BLaER1 treated with 17β-estradiol and CSF1 and Interleukin-3, amounts not matched to agents 10 nM and 100 nM (cell line): ENCODE results near the gene NEURL1.

ENCODE experiments used
- H3K27ac ChIP-seq, 11 experiments: shearing (Covaris generic); formaldehyde crosslinking; 2 replicates each; pipeline ENCODE4 v1.8.1; 2022
- H3K27me3 ChIP-seq, 11 experiments: shearing (Covaris generic); formaldehyde crosslinking; 2 replicates each; pipeline ENCODE4 v1.8.1; 2022
- H3K36me3 ChIP-seq, 11 experiments: shearing (Covaris generic); formaldehyde crosslinking; 2 replicates each; pipeline ENCODE4 v1.8.1; 2022
- H3K4me1 ChIP-seq, 10 experiments: shearing (Covaris generic); formaldehyde crosslinking; 2 replicates each; pipeline ENCODE4 v1.8.1; 2022
- H3K4me2 ChIP-seq, 11 experiments: shearing (Covaris generic); formaldehyde crosslinking; 2 replicates each; pipeline ENCODE4 v1.8.1; 2022
- H3K4me3 ChIP-seq, 10 experiments: shearing (Covaris generic); formaldehyde crosslinking; 2 replicates each; pipeline ENCODE4 v1.8.1; 2022
- H3K9ac ChIP-seq, 11 experiments: shearing (Covaris generic); formaldehyde crosslinking; 2 replicates each; pipeline ENCODE4 v1.8.1; 2022
- H3K9me3 ChIP-seq, 11 experiments: shearing (Covaris generic); formaldehyde crosslinking; replicated peaks in 1 of 11; 2 replicates each; pipeline ENCODE4 v1.8.1; 2022
- H4K20me1 ChIP-seq, 11 experiments: shearing (Covaris generic); formaldehyde crosslinking; 2 replicates each; pipeline ENCODE4 v1.8.1; 2022
- Cebpa-rat ChIP-seq, 11 experiments: shearing (Covaris generic); IDR thresholded peaks; 2 replicates each; pipeline ENCODE4 v1.8.1; 2022

NEURL1 gene

DNA sequence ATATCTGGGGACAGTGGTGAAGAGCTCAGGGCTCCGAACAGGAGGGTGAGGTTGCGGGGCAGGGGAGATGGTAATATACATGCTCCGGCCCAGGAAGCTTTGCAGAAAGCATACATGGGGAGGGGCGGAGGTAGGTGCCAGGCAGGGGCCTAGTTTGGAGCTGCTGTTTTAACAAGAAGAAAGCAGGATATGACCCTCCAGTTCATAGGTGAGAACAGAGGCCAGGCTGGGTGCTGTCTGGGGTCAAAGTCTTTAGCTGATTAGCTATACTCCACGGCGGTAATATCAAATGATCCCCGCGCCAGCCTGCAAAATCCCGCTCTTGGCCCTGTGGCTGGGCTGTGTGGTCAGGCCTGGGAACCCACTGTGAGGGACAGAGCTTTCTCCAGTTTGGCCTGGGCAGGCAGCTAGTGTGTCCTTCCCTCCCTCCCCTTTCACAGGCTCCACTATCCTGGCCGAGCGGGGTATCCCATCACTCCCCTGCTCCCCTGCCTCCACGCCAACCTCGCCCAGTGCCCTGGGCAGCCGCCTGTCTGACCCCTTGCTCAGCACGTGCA, 95.6 kb downstream of the NEURL1 start:
- TF ChIP-seq Cebpa-rat (IDR thresholded peaks at IDR 0.05) = no peak
- H3K4me1 ChIP-seq = peaks cover 14 to 32% (median 20%) of the 10 kb centered on the region in 10 experiments
- H3K4me2 ChIP-seq = peak overlapping the region; percentile 11 to 49 (median 24); a peak in 5 of 22 replicates
- peaks cover 0 to 7% (median 0%) of the 10 kb centered on the region in 11 experiments; a peak in 5 of 22 replicates for H3K36me3 ChIP-seq
- H3K27me3 ChIP-seq = no peaks in the 10 kb centered on the region
- H4K20me1 ChIP-seq = peaks cover under 1 to 21% (median 11%) of the 10 kb centered on the region in 11 experiments; a peak in 11 of 22 replicates
- H3K4me3 ChIP-seq = no peak overlapping the region
- no peak overlapping the region for H3K27ac ChIP-seq
- H3K9ac ChIP-seq = no peak overlapping the region
- H3K9me3 ChIP-seq = peaks cover 0 to 33% (median 16%) of the 10 kb centered on the region in 11 experiments; a peak in 16 of 22 replicates

DNA sequence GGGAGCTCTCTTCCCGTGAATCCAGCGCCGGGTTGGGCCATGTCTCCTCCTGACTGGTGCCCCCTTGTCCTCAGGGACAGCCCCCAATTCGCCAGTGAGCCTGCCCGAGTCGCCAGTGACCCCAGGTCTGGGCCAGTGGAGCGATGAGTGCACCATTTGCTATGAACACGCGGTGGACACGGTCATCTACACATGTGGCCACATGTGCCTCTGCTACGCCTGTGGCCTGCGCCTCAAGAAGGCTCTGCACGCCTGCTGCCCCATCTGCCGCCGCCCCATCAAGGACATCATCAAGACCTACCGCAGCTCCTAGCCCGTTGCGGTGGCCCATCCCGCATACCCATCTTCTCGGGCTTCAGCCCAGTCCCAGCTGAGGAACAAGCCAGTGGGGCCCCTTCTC, 96.6 kb downstream of the NEURL1 start:
- H3K27ac ChIP-seq = no peak overlapping the region
- H4K20me1 ChIP-seq = peaks cover 6 to 28% (median 15%) of the 10 kb centered on the region in 11 experiments; a peak in 13 of 22 replicates
- no peak overlapping the region for H3K4me3 ChIP-seq
- H3K27me3 ChIP-seq = no peaks in the 10 kb centered on the region
- peaks cover 0 to 25% (median 8%) of the 10 kb centered on the region in 11 experiments; a peak in 16 of 22 replicates for H3K9me3 ChIP-seq
- TF ChIP-seq Cebpa-rat (IDR thresholded peaks at IDR 0.05) = no peak
- H3K4me2 ChIP-seq = no peak overlapping the region
- H3K4me1 ChIP-seq = peaks cover 7 to 23% (median 11%) of the 10 kb centered on the region in 10 experiments; a peak in 17 of 20 replicates
- no peak overlapping the region for H3K9ac ChIP-seq
- peaks cover 0 to 2% (median 0%) of the 10 kb centered on the region in 11 experiments; a peak in 5 of 22 replicates for H3K36me3 ChIP-seq

DNA sequence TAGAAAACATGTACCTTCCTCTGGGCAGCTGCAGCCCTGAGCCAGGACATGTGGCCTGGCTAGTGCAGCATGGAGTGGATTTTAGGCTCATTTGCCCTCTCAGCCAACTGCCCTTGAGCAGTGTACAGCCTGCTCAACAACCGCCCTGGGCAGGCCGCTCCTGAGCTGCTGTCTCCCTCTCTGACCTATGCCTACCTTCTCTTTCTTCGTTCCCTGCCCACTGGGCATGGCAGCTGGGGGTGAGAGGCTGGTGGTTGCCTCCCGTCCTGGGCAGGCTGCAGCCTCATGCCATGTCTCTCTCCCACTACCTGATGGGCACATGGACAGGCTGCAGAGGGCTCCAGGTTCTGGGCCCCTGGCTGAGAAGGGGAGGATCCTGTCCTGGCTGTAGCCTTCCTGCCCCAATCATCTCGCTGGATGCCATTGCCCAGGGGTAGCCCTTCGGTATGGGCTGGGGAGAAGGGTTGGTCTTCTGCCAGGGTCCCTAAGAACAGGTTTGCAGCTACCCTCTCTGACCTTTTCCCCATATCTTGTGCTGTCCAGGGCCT, 97.3 kb downstream of the NEURL1 start:
- Histone ChIP-seq H3K9ac (no peak overlapping the region), H3K27me3 (no peaks in the 10 kb centered on the region), H4K20me1 (peaks cover 9 to 35% (median 21%) of the 10 kb centered on the region in 11 experiments; a peak in 15 of 22 replicates), H3K36me3 (no peaks in the 10 kb centered on the region; a peak in 1 of 22 replicates), H3K4me3 (no peak overlapping the region), H3K9me3 (peaks cover 0 to 17% (median 7%) of the 10 kb centered on the region in 11 experiments; a peak in 14 of 22 replicates), H3K27ac (no peak overlapping the region), H3K4me2 (no peak overlapping the region), H3K4me1 (peaks cover 7 to 21% (median 11%) of the 10 kb centered on the region in 10 experiments; a peak in 15 of 20 replicates)
- TF ChIP-seq Cebpa-rat (IDR thresholded peaks at IDR 0.05) = no peak

DNA sequence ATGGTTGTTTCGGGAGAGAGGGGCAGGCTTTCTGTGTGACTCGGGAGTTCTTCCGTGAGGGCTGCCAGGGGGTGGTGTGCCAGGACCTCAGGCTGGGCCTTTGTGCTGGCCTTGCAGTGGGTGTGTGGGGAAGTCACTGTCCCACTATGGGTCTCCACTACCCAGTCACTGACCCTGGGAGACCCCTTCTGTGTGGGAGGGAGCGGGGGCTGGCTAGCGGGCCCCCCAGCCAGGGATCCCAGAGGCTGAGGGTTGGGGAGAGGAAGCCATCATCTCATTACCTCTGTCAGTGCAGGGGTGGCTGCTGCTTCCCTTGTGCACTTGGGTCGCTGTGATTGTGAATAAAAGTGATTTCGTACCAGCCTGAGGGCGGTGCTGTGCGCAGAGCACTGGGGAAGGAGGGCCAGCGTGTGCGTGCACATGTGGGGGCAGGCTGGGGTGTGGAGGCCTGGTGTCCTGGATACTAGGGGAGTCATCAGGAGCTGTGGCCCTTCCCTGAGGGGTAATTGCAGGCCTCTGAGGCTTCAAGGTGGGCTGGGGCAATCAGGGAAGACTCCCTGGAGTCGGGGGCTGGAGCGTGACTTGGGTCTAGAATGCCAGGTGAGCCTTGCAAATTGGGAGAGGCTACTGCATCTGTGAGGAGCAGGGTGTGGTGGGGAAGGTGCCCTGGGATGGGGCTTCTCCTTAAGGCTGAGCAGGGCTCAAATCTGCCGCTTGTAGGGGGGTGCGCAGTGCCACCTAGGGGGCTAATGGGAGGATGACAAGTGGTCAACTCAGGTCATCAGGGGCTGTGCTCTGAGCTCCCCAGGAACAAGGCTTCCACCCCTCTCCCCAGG, 98.9 kb downstream of the NEURL1 start:
- Histone ChIP-seq H3K4me2 (no peak overlapping the region), H3K9ac (0 out of 22 replicates have a peak overlapping the region, but pooled peaks of 1 of the 11 experiments have one; percentile 18), H3K4me3 (no peak overlapping the region), H3K4me1 (peaks cover 7 to 31% (median 22%) of the 10 kb centered on the region in 10 experiments; a peak in 17 of 20 replicates), H3K27ac (no peak overlapping the region), H4K20me1 (peaks cover 12 to 50% (median 31%) of the 10 kb centered on the region in 11 experiments; a peak in 15 of 22 replicates), H3K9me3 (peaks cover 0 to 9% (median 5%) of the 10 kb centered on the region in 11 experiments; a peak in 14 of 22 replicates), H3K36me3 (no peaks in the 10 kb centered on the region), H3K27me3 (no peaks in the 10 kb centered on the region)
- no peak for TF ChIP-seq Cebpa-rat (IDR thresholded peaks at IDR 0.05)

DNA sequence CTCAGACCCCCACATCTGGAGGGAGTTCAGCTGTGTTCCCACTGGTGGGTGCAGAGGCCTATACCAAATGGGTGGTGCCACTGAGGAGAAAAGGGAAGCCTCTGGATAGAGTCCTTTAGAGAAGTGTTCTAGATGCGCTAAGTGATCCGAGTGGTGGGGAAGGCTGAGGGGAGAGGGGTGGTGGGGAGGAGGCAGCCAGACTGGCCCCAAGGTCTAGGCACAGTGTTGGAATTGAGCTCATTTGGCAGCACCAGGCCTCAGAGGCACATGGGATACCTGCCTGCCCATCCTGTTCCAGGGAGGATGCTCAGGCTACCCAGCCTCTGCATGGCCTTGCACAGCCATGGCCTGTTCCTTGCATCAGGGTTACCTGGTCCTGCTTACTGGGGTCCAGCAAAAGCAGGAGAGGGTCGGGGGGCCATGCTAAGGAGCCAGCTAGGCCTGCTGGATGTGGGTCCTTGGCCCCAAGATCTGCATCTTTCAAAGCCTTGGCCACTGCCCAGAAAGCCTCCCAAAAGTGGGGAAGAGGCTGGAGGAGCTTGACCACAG, 99.6 kb downstream of the NEURL1 start:
- Histone ChIP-seq H3K27ac (no peak overlapping the region), H3K9ac (no peak overlapping the region), H3K36me3 (no peaks in the 10 kb centered on the region), H3K4me3 (no peak overlapping the region), H3K4me1 (peaks cover 7 to 33% (median 28%) of the 10 kb centered on the region in 10 experiments; a peak in 17 of 20 replicates), H3K4me2 (no peak overlapping the region), H4K20me1 (peaks cover 13 to 57% (median 35%) of the 10 kb centered on the region in 11 experiments; a peak in 15 of 22 replicates), H3K27me3 (no peaks in the 10 kb centered on the region), H3K9me3 (peaks cover 0 to 2% (median 0%) of the 10 kb centered on the region in 11 experiments; a peak in 2 of 22 replicates)
- TF ChIP-seq Cebpa-rat (IDR thresholded peaks at IDR 0.05) = no peak

DNA sequence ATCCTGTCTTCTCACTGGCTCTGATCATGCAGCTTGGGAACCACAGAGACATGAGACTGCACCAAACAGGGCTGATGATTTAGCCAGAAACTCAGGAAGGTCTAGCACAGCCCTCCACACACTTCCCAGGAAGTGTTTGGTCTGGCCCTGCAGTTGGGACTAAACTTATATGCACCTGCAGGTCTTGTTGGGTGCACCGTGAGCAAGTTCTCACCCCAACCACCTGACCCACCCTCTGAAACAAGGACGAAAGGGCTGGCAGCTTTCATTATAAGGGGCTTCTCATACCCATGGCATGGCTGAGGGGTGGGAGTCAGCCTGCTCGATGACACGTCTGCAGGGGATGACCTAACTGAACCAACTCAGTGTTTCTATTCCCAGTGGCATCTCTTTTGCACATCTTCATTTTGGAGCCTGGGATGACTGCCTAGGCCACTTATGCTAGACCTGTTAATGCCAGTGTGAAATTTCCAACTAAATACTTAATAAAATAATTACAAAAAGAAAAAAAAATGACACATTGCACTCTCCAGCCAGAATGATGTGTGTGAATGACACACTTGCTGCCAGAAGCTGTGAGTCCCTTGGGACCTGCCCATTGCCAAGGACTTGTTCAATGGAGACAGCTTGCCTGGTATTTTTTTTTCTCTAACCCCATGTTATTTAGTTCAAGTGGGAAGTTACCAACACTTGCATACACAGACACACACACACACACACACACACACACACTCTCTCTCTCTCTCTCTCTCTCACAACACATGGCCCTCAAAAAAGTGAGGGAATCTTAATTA, 102.6 kb downstream of the NEURL1 start:
- Histone ChIP-seq H3K4me1 (peaks cover 0 to 27% (median 21%) of the 10 kb centered on the region in 10 experiments; a peak in 14 of 20 replicates), H3K27me3 (no peaks in the 10 kb centered on the region), H3K27ac (no peak overlapping the region), H3K4me3 (no peak overlapping the region), H3K4me2 (peak overlapping the region in 4 of 11 experiments; percentile 7 to 47 (median 28); a peak in 3 of 22 replicates), H4K20me1 (peaks cover 24 to 72% (median 45%) of the 10 kb centered on the region in 11 experiments; a peak in 16 of 22 replicates), H3K9me3 (no peaks in the 10 kb centered on the region), H3K36me3 (peaks cover 8 to 13% (median 12%) of the 10 kb centered on the region in 11 experiments; a peak in 20 of 22 replicates), H3K9ac (no peak overlapping the region)
- no peak for TF ChIP-seq Cebpa-rat (IDR thresholded peaks at IDR 0.05)

DNA sequence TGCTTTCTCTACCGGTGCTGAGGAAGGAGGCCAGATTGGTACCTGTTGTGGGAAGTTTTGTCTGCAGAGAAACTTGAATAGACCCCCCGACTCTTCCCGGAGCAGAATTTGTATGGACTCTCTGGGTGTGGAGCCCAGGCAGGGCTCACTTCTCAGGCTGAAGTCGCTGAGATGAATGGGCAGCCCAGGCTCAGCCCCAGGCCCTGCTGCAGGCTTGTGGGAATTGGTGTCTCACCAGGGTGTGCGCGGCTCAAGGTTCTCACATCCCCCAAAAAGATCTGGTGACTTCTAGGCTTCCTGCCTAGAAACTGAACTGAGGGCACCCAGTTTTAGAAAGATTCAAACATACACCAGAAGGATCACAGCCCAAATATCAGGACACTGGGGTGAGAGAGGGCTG, 103.5 kb downstream of the NEURL1 start:
- Histone ChIP-seq H3K27ac (no peak overlapping the region), H3K9me3 (no peaks in the 10 kb centered on the region), H3K9ac (peak overlapping the region in 5 of 11 experiments; percentile 7 to 53 (median 19); a peak in 4 of 22 replicates), H3K36me3 (peaks cover 16 to 22% (median 20%) of the 10 kb centered on the region in 11 experiments; a peak in 21 of 22 replicates), H3K4me1 (peaks cover 0 to 27% (median 21%) of the 10 kb centered on the region in 10 experiments; a peak in 14 of 20 replicates), H3K4me2 (peak overlapping the region in 6 of 11 experiments; percentile 7 to 50 (median 28); a peak in 7 of 22 replicates), H3K4me3 (no peak overlapping the region), H3K27me3 (no peaks in the 10 kb centered on the region), H4K20me1 (peaks cover 24 to 74% (median 42%) of the 10 kb centered on the region in 11 experiments; a peak in 16 of 22 replicates)
- TF ChIP-seq Cebpa-rat (IDR thresholded peaks at IDR 0.05) = no peak
